HG02588 (cell line): Measurements from ENCODE around the gene SH3D19.

Experiments
- ATAC-seq: cut with Tn5 transposase; IDR thresholded peaks from one replicate; pipeline ENCODE4 v1.9.1; 2021; ENCODE audit warnings: mild to moderate bottlenecking, moderate library complexity; ENCODE audit not compliant: unreplicated experiment

Gene SH3D19

GRCh38 chr4:151199319-151200190, 125.8 kb downstream of the SH3D19 start:
- ATAC-seq: no peak

GRCh38 chr4:151198748-151199147, 126.7 kb downstream of the SH3D19 start:
- ATAC-seq: no peak

- ATAC-seq: no peak
Observed at GRCh38 chr4:151197247-151197646, 128.2 kb downstream of the SH3D19 start.

- no peak for ATAC-seq
Observed at GRCh38 chr4:151195801-151196200, 129.6 kb downstream of the SH3D19 start.

- no peak for ATAC-seq
Observed at GRCh38 chr4:151193414-151193813, 132.0 kb downstream of the SH3D19 start.

GRCh38 chr4:151192556-151193235, 132.7 kb downstream of the SH3D19 start:
- ATAC-seq: no peak

GRCh38 chr4:151184523-151185458, 140.6 kb downstream of the SH3D19 start:
- ATAC-seq: no peak

GRCh38 chr4:151182455-151182996, 142.9 kb downstream of the SH3D19 start:
- ATAC-seq: no peak

GRCh38 chr4:151176685-151177084, 148.7 kb downstream of the SH3D19 start:
- no peak for ATAC-seq

GRCh38 chr4:151175754-151176631, 149.4 kb downstream of the SH3D19 start:
- no peak for ATAC-seq

- ATAC-seq: no peak
Observed at GRCh38 chr4:151175233-151175632, 150.2 kb downstream of the SH3D19 start.

- no peak for ATAC-seq
Observed at GRCh38 chr4:151174784-151175183, 150.6 kb downstream of the SH3D19 start.

- ATAC-seq: no peak
Observed at GRCh38 chr4:151173871-151174270, 151.5 kb downstream of the SH3D19 start.

GRCh38 chr4:151169900-151170299, 155.5 kb downstream of the SH3D19 start:
- no peak for ATAC-seq

GRCh38 chr4:151169223-151169622, 156.2 kb downstream of the SH3D19 start:
- no peak for ATAC-seq

GRCh38 chr4:151167561-151167960, 157.8 kb downstream of the SH3D19 start:
- ATAC-seq: no peak

GRCh38 chr4:151166636-151167035, 158.8 kb downstream of the SH3D19 start:
- no peak for ATAC-seq

GRCh38 chr4:151165205-151166000, 160.0 kb downstream of the SH3D19 start:
- no peak for ATAC-seq

GRCh38 chr4:151163855-151164254, 161.6 kb downstream of the SH3D19 start:
- no peak for ATAC-seq
